Fibroblast of lung (primary cell): ENCODE measurements around the gene TP73.

ENCODE experiments used
- CTCF ChIP-seq, 2 donors: IDR thresholded peaks in 1 of 2; conservative IDR thresholded peaks in 1 of 2; 1 replicate in 1 of 2; 2 replicates in 1 of 2; pipeline ENCODE4 v1.5.1; 2011 to 2012; ENCODE audit warnings: low read length in 2 of 2, control low read depth in 1 of 2, inconsistent platforms in 1 of 2, low read depth in 1 of 2, mild to moderate bottlenecking in 1 of 2
- EZH2 ChIP-seq: IDR thresholded peaks from 2 replicates; pipeline ENCODE4 v1.5.1; 2012; ENCODE audit warnings: low read length, control low read depth, mild to moderate bottlenecking; ENCODE audit errors: missing control alignments

GRCh38 chr1:3627515-3628253 is 24.6 kb upstream of the TP73 start:
- TF ChIP-seq CTCF (conservative IDR thresholded peaks at IDR 0.05 in 1 of 2, IDR thresholded peaks at IDR 0.05 in 1 of 2; ENCODE audit: low read depth in 1 of 2, low read length in 2 of 2) (no peak), EZH2 (no peak)
